Parathyroid adenoma (tissue), 2 donors: Measurements from ENCODE around the gene ZFY.
"Not testable (repeated sequence)": the region's sequence is repeated elsewhere in the genome, so short reads cannot be mapped to it uniquely, and the experiment has no call there.

Source experiments
- H2AFZ ChIP-seq: fragments of 300-600 bp; sonication (generic); one replicate; pipeline ENCODE4 v1.7.0; 2017; ENCODE audit warnings: antibody characterized with exemption, mild to moderate bottlenecking
- H3K27ac ChIP-seq: fragments of 300-600 bp; sonication (generic); one replicate; pipeline ENCODE4 v1.7.0; 2017
- H3K27me3 ChIP-seq: fragments of 300-600 bp; sonication (generic); one replicate; pipeline ENCODE4 v1.7.0; 2017; ENCODE audit warnings: low read length; ENCODE audit not compliant: control insufficient read depth, insufficient read depth
- H3K36me3 ChIP-seq: fragments of 300-600 bp; sonication (generic); one replicate; pipeline ENCODE4 v1.7.0; 2017; ENCODE audit warnings: low read length; ENCODE audit not compliant: control insufficient read depth, insufficient read depth
- H3K4me1 ChIP-seq: fragments of 300-600 bp; sonication (generic); one replicate; pipeline ENCODE4 v1.7.0; 2017; ENCODE audit warnings: control low read depth
- H3K4me2 ChIP-seq: fragments of 300-600 bp; sonication (generic); one replicate; pipeline ENCODE4 v1.7.0; 2017; ENCODE audit warnings: low read length
- H3K4me3 ChIP-seq: fragments of 300-600 bp; sonication (generic); one replicate; pipeline ENCODE4 v1.7.0; 2017; ENCODE audit warnings: low read depth, low read length
- H3K79me2 ChIP-seq: fragments of 300-600 bp; sonication (generic); one replicate; pipeline ENCODE4 v1.7.0; 2017; ENCODE audit warnings: control low read depth
- H3K9ac ChIP-seq: fragments of 300-600 bp; sonication (generic); one replicate; pipeline ENCODE4 v1.7.0; 2017; ENCODE audit warnings: mild to moderate bottlenecking
- H3K9me3 ChIP-seq: fragments of 300-600 bp; sonication (generic); one replicate; pipeline ENCODE4 v1.7.0; 2017; ENCODE audit warnings: low read length; ENCODE audit not compliant: control insufficient read depth
- TF ChIP-seq, protein P1 (sequence below): fragments of 300-600 bp; sonication (generic); IDR thresholded peaks from one replicate; pipeline ENCODE4 v1.7.0; 2017; ENCODE audit warnings: antibody characterized with exemption, mild to moderate bottlenecking
- donor health status: primary hyperparathyroidism.

ZFY gene

DNA sequence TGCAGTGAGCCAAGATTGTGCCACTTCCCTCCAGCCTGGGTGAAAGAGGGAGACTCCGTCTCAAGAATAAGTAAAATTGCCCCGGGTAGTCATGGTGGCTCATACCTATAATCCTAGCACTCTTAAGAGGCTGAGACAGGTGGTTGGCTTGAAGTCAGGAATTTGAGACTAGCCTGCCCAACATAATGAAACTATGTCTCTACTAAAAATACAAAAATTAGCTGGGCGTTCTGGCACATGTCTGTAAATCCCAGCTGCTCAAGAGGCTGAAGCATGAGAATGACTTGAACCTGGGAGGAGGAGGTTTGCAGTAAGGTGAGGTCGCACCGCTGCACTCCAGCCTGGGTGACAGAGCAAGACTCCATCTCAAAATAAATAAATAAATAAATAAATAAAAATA is 49.3 kb downstream of the ZFY start:
- Histone ChIP-seq H3K27ac (no peak overlapping the region), H3K79me2 (no peaks in the 10 kb centered on the region), H3K9ac (no peak overlapping the region), H3K36me3 (no peaks in the 10 kb centered on the region), H3K9me3 (no peaks in the 10 kb centered on the region), H3K4me1 (no peaks in the 10 kb centered on the region), H3K4me3 (no peak overlapping the region), H2AFZ (no peak overlapping the region), H3K27me3 (no peaks in the 10 kb centered on the region), H3K4me2 (no peak overlapping the region)
- TF ChIP-seq, protein P1, sequence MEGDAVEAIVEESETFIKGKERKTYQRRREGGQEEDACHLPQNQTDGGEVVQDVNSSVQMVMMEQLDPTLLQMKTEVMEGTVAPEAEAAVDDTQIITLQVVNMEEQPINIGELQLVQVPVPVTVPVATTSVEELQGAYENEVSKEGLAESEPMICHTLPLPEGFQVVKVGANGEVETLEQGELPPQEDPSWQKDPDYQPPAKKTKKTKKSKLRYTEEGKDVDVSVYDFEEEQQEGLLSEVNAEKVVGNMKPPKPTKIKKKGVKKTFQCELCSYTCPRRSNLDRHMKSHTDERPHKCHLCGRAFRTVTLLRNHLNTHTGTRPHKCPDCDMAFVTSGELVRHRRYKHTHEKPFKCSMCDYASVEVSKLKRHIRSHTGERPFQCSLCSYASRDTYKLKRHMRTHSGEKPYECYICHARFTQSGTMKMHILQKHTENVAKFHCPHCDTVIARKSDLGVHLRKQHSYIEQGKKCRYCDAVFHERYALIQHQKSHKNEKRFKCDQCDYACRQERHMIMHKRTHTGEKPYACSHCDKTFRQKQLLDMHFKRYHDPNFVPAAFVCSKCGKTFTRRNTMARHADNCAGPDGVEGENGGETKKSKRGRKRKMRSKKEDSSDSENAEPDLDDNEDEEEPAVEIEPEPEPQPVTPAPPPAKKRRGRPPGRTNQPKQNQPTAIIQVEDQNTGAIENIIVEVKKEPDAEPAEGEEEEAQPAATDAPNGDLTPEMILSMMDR, result no peak

DNA sequence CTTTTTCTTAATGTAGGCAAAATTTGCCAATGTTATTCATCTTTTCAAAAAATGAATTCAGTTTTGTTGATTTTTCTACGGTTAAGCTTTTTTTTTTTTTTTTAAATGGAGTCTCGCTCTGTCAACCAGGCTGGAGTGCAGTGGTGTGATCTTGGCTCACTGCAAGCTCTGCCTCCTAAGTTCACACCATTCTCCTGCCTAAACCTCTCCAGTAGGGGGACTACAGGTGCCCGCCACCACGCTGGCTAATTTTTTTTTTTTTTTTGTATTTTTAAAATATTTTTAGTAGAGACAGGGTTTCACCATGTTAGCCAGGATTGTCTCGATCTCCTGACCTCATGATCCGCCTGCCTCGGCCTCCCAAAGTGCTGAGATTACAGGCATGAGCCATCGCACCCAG is 52.0 kb downstream of the ZFY start:
- H3K4me2 ChIP-seq, H3K4me1 ChIP-seq, H3K79me2 ChIP-seq, H3K4me3 ChIP-seq, H3K36me3 ChIP-seq, H3K9ac ChIP-seq, H3K27me3 ChIP-seq, H3K9me3 ChIP-seq, H3K27ac ChIP-seq, H2AFZ ChIP-seq: not testable (repeated sequence)

DNA sequence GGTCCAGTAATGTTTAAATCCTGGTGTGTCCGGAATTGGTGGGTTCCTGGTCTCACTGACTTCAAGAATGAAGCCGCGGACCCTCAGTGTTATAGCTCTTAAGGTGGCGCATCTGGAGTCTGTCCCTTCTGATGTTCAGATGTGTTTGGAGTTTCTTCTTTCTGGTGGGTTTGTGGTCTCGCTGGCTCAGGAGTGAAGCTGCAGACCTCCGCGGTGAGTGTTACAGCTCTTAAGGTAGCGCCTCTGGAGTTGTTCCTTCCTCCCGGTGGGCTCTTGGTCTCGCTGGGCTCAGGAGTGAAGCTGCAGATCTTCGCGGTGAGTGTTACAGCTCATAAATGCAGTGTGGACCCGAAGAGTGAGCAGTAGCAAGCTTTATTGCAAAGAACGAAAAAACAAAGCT is 62.2 kb downstream of the ZFY start:
- not testable (repeated sequence) for H3K9ac ChIP-seq, H3K36me3 ChIP-seq, H3K4me2 ChIP-seq, H3K79me2 ChIP-seq, H3K4me3 ChIP-seq, H3K9me3 ChIP-seq, H3K27me3 ChIP-seq, H2AFZ ChIP-seq, H3K4me1 ChIP-seq, H3K27ac ChIP-seq

DNA sequence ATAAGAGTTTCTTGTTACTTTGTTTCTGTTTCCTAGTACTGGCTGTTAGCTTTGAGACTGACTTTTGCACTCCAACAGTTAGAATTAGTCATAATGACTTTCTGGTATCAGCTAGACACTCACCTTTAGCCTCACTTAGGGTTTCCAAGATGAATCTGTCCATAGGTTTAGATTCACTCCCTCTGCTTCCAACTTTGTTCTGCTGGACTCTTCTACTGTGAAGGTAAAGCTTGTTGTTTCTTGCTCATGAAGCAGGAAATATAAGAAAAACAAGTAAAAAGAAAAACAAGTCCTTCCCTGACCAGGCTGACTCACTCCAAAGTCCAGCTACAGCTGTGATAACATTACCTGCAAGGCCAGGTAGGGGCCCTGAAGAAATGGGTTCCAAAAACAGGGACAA is 67.0 kb downstream of the ZFY start:
- Histone ChIP-seq H3K79me2 (no peaks in the 10 kb centered on the region), H3K4me2 (peak overlapping the region; percentile 17), H3K36me3 (no peaks in the 10 kb centered on the region), H3K27ac (no peak overlapping the region), H3K4me3 (peak overlapping the region; percentile 64), H3K9ac (no peak overlapping the region), H3K9me3 (no peaks in the 10 kb centered on the region), H2AFZ (no peak overlapping the region), H3K4me1 (no peaks in the 10 kb centered on the region), H3K27me3 (no peaks in the 10 kb centered on the region)
- TF ChIP-seq, protein P1, result no peak

- Histone ChIP-seq H3K4me2 (peak overlapping the region; percentile 83), H3K79me2 (no peaks in the 10 kb centered on the region), H3K27ac (peak overlapping the region; percentile 49), H3K4me3 (peak overlapping the region; percentile 64), H3K27me3 (no peaks in the 10 kb centered on the region), H3K9me3 (no peaks in the 10 kb centered on the region), H2AFZ (no peak overlapping the region), H3K4me1 (no peaks in the 10 kb centered on the region), H3K9ac (no peak overlapping the region), H3K36me3 (no peaks in the 10 kb centered on the region)
- TF ChIP-seq, protein P1, result no peak
These were observed 67.7 kb downstream of the ZFY start for GRCh38 chrY:3002680-3003515.

DNA sequence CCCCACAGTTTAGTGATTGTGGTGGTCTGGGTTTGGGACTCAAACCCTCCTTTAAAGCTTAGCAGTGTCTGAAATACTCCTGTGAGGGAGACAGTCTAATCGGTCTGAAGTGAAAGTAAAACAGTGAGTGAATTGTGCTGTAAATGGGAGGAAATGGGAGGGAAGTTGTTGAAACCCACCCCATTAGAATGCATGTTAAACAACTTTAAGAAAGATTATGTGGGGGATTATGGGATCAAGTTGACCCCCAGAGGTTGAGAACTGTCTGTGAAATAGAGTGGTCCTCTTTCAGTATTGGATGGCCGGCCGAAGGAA is 68.3 kb downstream of the ZFY start:
- Histone ChIP-seq H3K9me3 (no peaks in the 10 kb centered on the region), H3K36me3 (no peaks in the 10 kb centered on the region), H3K27ac (peak overlapping the region; percentile 49), H3K4me3 (peak overlapping the region; percentile 64), H3K27me3 (no peaks in the 10 kb centered on the region), H2AFZ (no peak overlapping the region), H3K79me2 (no peaks in the 10 kb centered on the region), H3K4me2 (peak overlapping the region; percentile 83), H3K4me1 (no peaks in the 10 kb centered on the region), H3K9ac (no peak overlapping the region)
- TF ChIP-seq, protein P1, result no peak
